Lower leg skin (tissue), 3 donors: ENCODE data around the gene CPXM2.

ENCODE experiments used
- POLR2A ChIP-seq, 2 donors: fragments of 450-650 bp; IDR thresholded peaks; one replicate each; pipeline ENCODE4 v1.6.1; 2016 to 2017; ENCODE audit warnings: antibody characterized with exemption in 2 of 2, mild to moderate bottlenecking in 1 of 2, moderate library complexity in 1 of 2
- TF ChIP-seq, protein P1 (sequence below), 3 donors: fragments of 450-650 bp; IDR thresholded peaks; one replicate each; pipeline ENCODE4 v1.5.1; 2016; ENCODE audit warnings: antibody characterized with exemption in 3 of 3, mild to moderate bottlenecking in 3 of 3, moderate library complexity in 2 of 3

DNA sequence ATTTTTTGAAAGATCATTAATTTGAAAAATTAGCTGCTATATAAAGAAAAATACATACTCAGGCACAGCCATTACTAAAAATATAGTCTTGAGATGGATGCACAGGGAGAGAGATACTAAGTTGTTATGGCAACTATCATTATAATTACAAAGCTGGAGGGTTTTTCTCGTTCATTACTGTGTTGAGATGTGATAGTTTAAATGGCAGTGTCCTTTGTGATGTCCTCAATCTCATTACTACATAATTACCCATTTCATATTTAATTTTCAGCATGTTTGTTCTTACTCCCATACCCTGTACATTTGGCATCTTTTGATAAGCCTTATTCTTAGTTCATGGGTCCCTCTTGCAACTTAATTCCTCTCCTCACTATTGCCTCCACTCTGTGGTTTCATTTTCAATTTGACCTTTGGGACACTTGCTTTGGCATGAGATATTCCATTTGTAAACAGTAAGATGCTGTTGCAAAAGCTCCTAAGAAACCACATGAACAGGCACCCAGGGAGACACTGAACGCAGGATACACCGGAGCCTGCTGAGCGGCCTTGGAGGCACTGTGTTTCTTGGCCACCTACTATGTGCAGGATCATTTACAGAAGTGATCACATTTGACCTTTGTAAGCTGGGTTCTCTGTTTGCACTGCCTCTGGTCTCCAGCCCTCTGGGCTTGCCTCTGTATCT is 4.8 kb upstream of the CPXM2 start:
- TF ChIP-seq, protein P1, sequence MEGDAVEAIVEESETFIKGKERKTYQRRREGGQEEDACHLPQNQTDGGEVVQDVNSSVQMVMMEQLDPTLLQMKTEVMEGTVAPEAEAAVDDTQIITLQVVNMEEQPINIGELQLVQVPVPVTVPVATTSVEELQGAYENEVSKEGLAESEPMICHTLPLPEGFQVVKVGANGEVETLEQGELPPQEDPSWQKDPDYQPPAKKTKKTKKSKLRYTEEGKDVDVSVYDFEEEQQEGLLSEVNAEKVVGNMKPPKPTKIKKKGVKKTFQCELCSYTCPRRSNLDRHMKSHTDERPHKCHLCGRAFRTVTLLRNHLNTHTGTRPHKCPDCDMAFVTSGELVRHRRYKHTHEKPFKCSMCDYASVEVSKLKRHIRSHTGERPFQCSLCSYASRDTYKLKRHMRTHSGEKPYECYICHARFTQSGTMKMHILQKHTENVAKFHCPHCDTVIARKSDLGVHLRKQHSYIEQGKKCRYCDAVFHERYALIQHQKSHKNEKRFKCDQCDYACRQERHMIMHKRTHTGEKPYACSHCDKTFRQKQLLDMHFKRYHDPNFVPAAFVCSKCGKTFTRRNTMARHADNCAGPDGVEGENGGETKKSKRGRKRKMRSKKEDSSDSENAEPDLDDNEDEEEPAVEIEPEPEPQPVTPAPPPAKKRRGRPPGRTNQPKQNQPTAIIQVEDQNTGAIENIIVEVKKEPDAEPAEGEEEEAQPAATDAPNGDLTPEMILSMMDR (IDR thresholded peaks at IDR 0.05) = no peak
- TF ChIP-seq POLR2A (IDR thresholded peaks at IDR 0.05) = no peak
